Right kidney (tissue), 9 donors: ENCODE measurements around the gene NHSL2.
"Not testable (repeated sequence)": the region's sequence is repeated elsewhere in the genome, so short reads cannot be mapped to it uniquely, and the experiment has no call there.

ENCODE experiments used
- DNase-seq: peaks from one replicate; pipeline ENCODE4 v3.0.0-alpha.2; 2016
- long read RNA-seq, 8 donors: transcript quantifications; one replicate each; lab custom pipeline, GENCODE V29; 2026

The NHSL2 gene
- long read RNA-seq, donor 1, result 0 reads
- long read RNA-seq, donor 2, result 0 reads
- long read RNA-seq, donor 3, partial matches to known transcripts, result 7 of 7 reads
- long read RNA-seq, donor 3, other reads (novel, unspliced or antisense), result 0 of 7 reads
- long read RNA-seq, donor 4, partial matches to known transcripts, result 0 of 1 reads
- long read RNA-seq, donor 4, other reads (novel, unspliced or antisense), result 0 of 1 reads
- long read RNA-seq, donor 5, result 0 reads
- long read RNA-seq, donor 6, result 0 reads
- long read RNA-seq, donor 7, partial matches to known transcripts, result 11 of 11 reads
- long read RNA-seq, donor 7, other reads (novel, unspliced or antisense), result 0 of 11 reads
- long read RNA-seq, donor 8, result 0 reads

GRCh38 chrX:71910643-71910985, at the start of gene NHSL2:
Gene NHSL2, plus strand, starts transcription at chrX:71910845.
- no peak for DNase-seq

GRCh38 chrX:71867680-71868079, 43.0 kb upstream of the NHSL2 start:
- DNase-seq, result no peak

GRCh38 chrX:71869566-71869965, 41.1 kb upstream of the NHSL2 start:
- DNase-seq, result not testable (repeated sequence)

- no peak for DNase-seq
Observed at GRCh38 chrX:71870208-71871098, 40.2 kb upstream of the NHSL2 start.

DNA sequence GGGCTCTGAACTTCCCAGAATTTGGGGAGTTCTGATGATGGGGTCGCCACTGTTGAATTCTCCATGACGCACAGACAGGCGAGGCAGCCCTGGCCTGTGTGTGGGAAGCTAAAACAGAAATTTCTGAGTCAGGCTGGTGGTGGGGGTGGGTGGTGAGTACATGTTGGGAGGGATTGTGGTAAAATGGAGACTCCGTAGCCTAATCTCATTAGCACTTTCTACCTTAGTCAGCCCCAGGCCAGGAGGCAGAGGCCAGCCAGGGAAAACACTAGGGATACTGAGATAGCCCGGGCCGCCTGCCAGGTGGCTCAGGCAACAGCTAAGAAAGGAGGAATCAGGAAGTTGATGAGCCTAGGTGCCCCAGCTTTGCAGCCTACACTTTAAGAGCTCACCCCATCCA, 39.3 kb upstream of the NHSL2 start:
- DNase-seq, result no peak

DNA sequence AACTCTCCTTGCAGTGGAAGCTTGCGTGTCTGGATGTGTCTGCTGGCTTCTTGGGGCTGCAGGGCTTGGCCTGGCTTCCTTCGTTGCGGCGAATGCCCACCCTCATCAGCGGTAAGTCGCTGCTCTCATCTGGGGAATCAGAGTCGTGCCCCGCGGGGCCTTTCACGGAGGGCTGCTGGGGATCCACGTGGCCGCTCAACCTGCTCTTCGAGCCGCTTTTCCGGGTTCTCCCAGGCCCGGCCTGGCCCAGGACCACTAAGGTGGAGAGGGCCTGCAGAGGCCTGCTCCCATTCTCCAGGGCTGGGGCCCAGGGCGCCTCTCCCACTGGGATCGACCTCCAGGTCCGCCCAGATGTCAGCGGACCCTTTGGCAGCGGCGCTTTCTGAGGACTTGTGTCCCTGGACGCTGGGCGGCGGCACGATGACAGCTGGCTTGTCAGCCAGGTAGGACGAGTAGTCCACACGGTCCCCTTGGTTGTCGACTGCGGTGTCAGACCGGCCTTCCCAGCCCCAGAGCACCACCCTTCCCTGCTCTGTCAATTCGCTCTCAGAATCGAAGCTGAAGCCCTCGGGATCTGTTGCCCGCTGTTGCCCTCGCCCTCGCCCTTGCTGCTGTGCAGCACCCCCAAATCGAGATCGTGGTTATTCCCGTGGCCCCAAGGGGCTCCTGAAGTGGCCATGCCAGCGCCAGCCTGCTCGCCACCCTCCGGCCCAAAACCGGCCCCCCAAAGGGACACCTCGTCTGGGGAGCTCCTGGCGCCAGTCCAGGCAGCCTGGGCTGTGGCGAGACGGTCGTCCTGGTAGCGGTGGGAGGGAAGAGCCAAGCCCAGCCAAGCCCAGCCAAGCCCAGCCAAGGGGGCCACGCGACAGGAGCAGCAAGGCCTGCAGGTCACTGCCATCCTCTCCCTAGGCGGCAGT, 37.8 kb upstream of the NHSL2 start:
- DNase-seq, result no peak

DNA sequence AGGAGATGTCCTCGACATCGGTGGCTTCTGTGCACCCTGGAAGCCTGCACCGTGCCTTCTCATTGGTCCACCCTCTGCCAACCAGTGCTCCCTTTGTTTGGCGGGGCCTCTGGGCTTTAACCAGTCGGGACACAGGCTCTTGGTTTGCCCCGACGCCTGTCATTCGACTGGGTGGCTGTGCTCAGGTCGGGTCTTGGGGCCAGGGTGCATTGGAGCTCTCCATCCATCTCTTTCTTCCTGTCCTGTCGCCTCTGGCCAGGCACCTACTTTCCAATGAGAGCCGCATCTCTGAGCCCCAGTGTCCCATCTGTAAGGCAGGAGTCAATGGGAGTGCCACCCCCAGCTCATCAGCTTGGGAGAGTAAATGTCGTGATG, 37.2 kb upstream of the NHSL2 start:
- no peak for DNase-seq

GRCh38 chrX:71876841-71877240, 33.8 kb upstream of the NHSL2 start:
- DNase-seq, result not testable (repeated sequence)

DNA sequence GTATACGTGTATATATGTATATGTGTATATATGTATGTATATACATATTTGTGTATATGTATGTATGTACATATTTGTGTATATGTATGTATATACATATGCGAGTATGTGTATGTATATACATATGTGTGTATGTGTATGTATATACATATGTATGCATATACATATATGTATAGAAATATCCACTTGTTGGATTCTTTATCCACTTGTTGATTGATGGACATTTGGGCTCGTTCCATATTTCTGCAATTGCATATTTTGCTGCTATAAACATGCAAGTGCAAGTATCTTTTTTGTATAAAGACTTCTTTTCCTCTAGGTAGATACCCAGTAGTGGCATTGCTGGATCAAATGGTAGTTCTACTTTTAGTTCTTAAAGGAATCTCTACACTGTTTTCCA, 25.5 kb upstream of the NHSL2 start:
- DNase-seq, result no peak

GRCh38 chrX:71895607-71896006, 15.0 kb upstream of the NHSL2 start:
- no peak for DNase-seq

DNA sequence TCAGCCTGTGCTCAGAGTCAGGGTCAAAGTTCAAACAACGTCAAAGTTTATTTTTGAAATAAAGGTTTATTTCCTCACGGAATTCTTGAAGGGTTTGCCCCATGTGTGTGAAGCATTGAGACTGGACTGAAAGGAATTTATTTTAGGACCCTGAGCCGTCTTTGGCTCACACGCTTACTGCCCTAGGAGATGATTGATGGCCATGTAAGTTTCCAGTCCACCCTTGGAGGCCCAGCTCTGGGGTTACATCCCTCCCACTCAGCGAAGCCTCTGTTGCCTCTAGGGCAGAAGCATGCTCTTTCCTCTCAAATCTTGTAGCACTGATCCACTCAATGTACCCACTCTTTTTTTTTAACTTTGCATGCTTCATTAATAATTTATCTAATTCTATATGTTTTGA, 4.5 kb upstream of the NHSL2 start:
- no peak for DNase-seq

DNA sequence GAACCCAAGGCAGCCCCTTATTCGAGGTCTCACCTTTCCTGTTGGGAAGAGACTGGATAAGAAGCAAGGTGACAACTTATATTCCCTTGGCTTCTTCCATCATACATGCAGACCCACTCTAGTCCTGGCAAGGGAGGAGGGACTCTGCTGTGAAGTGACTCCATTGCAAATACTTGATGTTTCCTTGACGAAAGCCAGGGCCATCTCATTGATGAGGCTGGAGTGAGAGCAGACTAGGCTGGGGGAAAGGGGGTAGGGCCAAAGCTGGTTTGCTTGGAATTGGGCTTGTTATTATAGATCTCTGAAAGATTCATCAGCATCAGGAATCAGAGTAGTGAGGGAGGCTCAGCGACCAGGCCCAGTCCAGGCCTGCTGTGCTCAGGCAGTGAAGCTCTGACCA, 2.3 kb upstream of the NHSL2 start:
- DNase-seq, result no peak

GRCh38 chrX:71909956-71910355, 689 bp upstream of the NHSL2 start:
- peak; percentile 20 for DNase-seq

DNA sequence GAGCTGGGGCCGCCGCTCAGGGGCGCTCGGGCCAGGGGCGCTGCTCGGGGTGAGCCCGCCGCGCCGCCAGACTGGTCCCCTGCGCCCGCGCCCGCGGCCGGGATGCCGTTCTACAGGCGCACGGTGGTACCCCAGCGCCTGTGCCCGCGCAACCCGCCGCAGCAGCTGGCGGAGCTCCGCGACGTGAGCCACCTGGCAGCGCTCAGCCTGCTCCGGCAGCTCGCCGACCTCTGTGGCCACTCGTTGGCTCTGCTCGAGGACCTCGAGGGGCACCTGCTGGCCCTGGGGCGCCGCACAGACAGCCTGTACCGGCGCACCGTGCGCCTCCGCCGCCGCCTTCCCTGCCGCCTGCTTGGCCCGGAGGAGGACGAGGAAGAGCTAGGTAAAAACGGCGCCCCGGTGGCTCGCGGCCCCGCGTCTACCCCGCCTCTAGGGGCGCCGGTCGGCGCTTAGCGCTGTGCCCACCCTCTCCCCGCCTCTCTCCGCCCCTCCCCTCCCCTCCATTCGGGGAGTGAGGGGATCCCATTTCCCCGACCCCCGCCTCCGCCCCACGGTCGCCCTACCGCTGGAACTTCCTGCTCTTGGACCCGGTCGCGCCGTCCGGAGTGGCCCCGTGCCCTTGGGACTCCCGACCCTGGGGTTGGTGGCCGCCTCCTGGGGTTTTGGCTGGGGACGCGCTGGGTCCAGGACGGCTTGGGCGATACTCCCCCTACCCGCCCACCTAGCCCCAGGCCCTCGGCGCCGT, 513 bp downstream of the NHSL2 start:
- peak; percentile 69 for DNase-seq

- DNase-seq, result peak; percentile 61
Observed at GRCh38 chrX:71911731-71912050, 1.0 kb downstream of the NHSL2 start.

GRCh38 chrX:71912156-71912555, 1.5 kb downstream of the NHSL2 start:
- DNase-seq, result no peak

DNA sequence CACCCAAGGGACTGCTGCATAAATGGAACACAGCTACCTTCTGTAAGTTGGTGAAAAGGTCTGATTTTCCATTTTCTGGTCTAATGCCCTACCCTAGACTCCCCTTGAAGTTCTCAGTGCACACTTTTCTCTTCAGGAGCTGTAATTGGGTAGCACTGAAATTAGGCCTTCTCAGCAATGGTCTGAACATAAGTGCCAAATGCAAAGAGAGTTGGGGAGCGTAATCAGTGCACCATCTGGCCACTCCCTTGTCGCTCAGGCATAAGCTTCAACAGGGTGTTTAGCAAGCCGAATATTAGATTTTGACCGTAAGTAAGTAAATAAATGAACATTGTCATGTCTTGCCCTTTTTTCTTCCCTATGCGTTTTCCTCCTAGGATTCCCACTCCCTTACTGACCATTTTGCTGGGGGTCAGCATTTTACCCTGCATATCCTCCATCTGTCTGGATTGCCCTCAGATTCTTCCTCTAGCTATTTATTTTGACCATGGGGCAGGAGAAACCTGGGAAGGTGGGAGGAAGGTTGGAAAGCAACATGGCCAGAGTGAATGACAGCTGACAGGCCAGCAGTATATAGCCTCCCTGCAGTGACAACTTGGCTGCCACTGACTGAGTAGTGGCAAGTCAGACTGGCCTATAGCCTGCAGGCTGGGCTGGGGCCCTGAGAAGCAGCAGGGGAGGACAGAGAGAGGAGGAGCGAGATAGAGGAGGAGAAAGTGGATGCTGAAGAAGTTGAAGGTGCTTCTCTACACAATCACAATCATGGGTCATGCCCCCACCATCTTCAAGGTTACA, 2.7 kb downstream of the NHSL2 start:
- DNase-seq, result no peak

DNA sequence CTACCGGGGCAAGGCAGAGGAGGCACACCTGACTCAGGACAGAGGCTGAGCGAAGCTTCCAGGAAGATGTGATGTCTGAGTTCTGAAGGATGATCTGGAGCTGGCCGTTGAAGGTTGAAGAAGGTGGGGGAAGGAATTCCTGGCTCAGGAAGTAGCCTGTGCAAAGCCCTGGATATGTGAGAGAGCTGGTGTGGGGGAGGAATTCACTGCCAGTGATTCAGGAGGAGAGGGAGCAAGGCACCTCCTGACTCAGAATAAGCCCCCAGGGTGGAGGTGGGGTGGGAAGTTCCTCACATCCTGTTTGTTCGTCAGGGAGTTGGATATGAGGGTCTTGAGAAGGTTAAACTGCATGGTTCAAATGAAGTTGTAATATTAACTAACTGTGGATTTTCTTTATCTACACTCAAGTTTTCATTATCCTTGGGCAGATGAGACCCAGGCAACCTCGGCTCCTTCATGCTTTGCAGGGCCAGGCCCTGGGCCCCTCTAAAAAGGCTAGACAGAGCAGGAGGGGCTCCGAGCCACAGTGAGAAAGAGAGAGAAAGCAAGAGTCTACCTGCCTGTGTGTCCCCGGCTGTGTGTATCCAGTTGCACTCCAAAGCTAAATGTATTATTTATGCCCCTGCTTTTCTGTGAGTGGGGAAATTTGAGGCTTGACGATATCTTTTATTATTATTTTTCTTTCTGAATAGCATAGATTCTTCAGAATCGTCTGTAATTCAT, 7.1 kb downstream of the NHSL2 start:
- peak; percentile 28 for DNase-seq

- DNase-seq, result no peak
Observed at GRCh38 chrX:71919431-71919830, 8.8 kb downstream of the NHSL2 start.

- no peak for DNase-seq
Observed at GRCh38 chrX:71919886-71920285, 9.2 kb downstream of the NHSL2 start.

DNA sequence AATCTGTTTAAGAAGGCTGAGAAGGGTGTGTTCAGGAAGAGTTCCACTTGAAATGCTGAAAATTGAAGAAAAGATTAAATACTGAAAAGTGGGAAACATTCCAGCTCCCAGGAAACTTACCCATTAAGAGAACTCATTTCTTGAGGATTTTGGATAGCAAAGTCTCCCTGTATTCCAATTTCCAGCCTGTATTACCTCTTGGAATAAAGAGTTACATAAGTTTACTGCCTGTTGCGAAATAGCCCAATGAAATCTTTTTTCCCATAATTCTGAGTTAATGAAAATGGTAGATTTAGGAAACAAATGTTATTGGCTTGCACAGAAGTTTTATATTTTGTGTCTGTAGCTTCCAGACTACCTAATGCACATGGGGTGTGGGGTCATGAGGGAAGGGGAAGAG, 12.0 kb downstream of the NHSL2 start:
- no peak for DNase-seq
